Measurements from ENCODE around the gene ZNF865. TPM values are rescaled to one million over a fixed set of nuclear protein-coding genes. Genes with fewer than 3 reads are reported as not detected.

The ZNF865 gene
- polyA plus RNA-seq, 1 donor (not counting 4 experiments of a cell fraction or from before 2014, with no cell fraction given): 1.1 TPM

- no peak overlapping the region for H3K4me3 ChIP-seq (ENCODE audit: control insufficient read depth in 2 of 3, extremely low read depth in 1 of 3, insufficient read depth in 2 of 3, low read depth in 1 of 3, low read length in 3 of 3)
- H3K36me3 ChIP-seq (ENCODE audit: control insufficient read depth in 2 of 2, extremely low read depth in 1 of 2, insufficient read depth in 2 of 2, low read length in 2 of 2): peaks cover 5 to 10% of the 10 kb centered on the region in 2 experiments
- dilution Hi-C loops (cut with MboI; ENCODE audit: extremely low pct_ligation_motif_present, low sequenced_read_pairs): no loop called here
- no peak for TF ChIP-seq EZH2 (IDR thresholded peaks at IDR 0.05; ENCODE audit: low read length)
- TF ChIP-seq CTCF (optimal IDR thresholded peaks at IDR 0.05 in 1 of 3, IDR thresholded peaks at IDR 0.05 in 1 of 3, conservative IDR thresholded peaks at IDR 0.05 in 1 of 3; ENCODE audit: extremely low read depth in 1 of 3, insufficient read depth in 2 of 3, low read length in 3 of 3): no peak
- no peaks in the 10 kb centered on the region for H3K4me1 ChIP-seq (ENCODE audit: control insufficient read depth, extremely low read depth, insufficient read depth, low read length)
- no peaks in the 10 kb centered on the region for H3K9me1 ChIP-seq (ENCODE audit: control insufficient read depth, extremely low read depth, insufficient read depth, low read length)
- H3K9ac ChIP-seq (ENCODE audit: control insufficient read depth, extremely low read depth, insufficient read depth, low read length): no peak overlapping the region
- no peak overlapping the region for H3K4me2 ChIP-seq (ENCODE audit: control insufficient read depth, extremely low read depth, insufficient read depth, low read depth, low read length)
- no peak overlapping the region for H3K27ac ChIP-seq (ENCODE audit: control insufficient read depth, insufficient read depth, low read length)
- peaks cover 4% of the 10 kb centered on the region for H3K79me2 ChIP-seq (ENCODE audit: control insufficient read depth, insufficient read depth, low read length)
- no peak overlapping the region for H2AFZ ChIP-seq (ENCODE audit: control insufficient read depth, low read length)
- FAIRE-seq (no peak), DNase-seq (ENCODE audit: low read depth, low spot score) (no peak)
- H3K27me3 ChIP-seq (ENCODE audit: control insufficient read depth, extremely low read depth, insufficient read depth, low read length): no peaks in the 10 kb centered on the region
- H4K20me1 ChIP-seq (ENCODE audit: control insufficient read depth, extremely low read depth, insufficient read depth, low read length): peaks cover 3% of the 10 kb centered on the region
- H3K9me3 ChIP-seq (ENCODE audit: control insufficient read depth, low read depth, low read length): no peaks in the 10 kb centered on the region
Observed at GRCh38 chr19:55617426-55617825, 12.0 kb downstream of the ZNF865 start.

GRCh38 chr19:55618426-55618825 is 13.0 kb downstream of the ZNF865 start:
- Histone ChIP-seq H3K4me3 (ENCODE audit: control insufficient read depth in 2 of 3, extremely low read depth in 1 of 3, insufficient read depth in 2 of 3, low read depth in 1 of 3, low read length in 3 of 3) (no peak overlapping the region), H3K27ac (ENCODE audit: control insufficient read depth, insufficient read depth, low read length) (no peak overlapping the region), H3K9me3 (ENCODE audit: control insufficient read depth, low read depth, low read length) (no peaks in the 10 kb centered on the region), H3K36me3 (ENCODE audit: control insufficient read depth in 2 of 2, extremely low read depth in 1 of 2, insufficient read depth in 2 of 2, low read length in 2 of 2) (peaks cover 5 to 8% of the 10 kb centered on the region in 2 experiments), H3K9me1 (ENCODE audit: control insufficient read depth, extremely low read depth, insufficient read depth, low read length) (no peaks in the 10 kb centered on the region), H3K79me2 (ENCODE audit: control insufficient read depth, insufficient read depth, low read length) (peaks cover 2% of the 10 kb centered on the region), H3K27me3 (ENCODE audit: control insufficient read depth, extremely low read depth, insufficient read depth, low read length) (no peaks in the 10 kb centered on the region), H3K9ac (ENCODE audit: control insufficient read depth, extremely low read depth, insufficient read depth, low read length) (no peak overlapping the region), H4K20me1 (ENCODE audit: control insufficient read depth, extremely low read depth, insufficient read depth, low read length) (peaks cover 3% of the 10 kb centered on the region), H3K4me2 (ENCODE audit: control insufficient read depth, extremely low read depth, insufficient read depth, low read depth, low read length) (no peak overlapping the region), H3K4me1 (ENCODE audit: control insufficient read depth, extremely low read depth, insufficient read depth, low read length) (peaks cover 1% of the 10 kb centered on the region), H2AFZ (ENCODE audit: control insufficient read depth, low read length) (no peak overlapping the region)
- dilution Hi-C loops (cut with MboI; ENCODE audit: extremely low pct_ligation_motif_present, low sequenced_read_pairs): no loop called here
- TF ChIP-seq EZH2 (IDR thresholded peaks at IDR 0.05; ENCODE audit: low read length): no peak
- no peak for TF ChIP-seq CTCF (optimal IDR thresholded peaks at IDR 0.05 in 1 of 3, IDR thresholded peaks at IDR 0.05 in 1 of 3, conservative IDR thresholded peaks at IDR 0.05 in 1 of 3; ENCODE audit: extremely low read depth in 1 of 3, insufficient read depth in 2 of 3, low read length in 3 of 3)
- DNase-seq (ENCODE audit: low read depth, low spot score) (no peak), FAIRE-seq (no peak)
